ENCODE measurements around the gene ICE2. TPM values are rescaled to one million over a fixed set of nuclear protein-coding genes. Genes with fewer than 3 reads are reported as not detected.

ICE2 gene
- total and polyA plus RNA-seq, 2 experiments from 2014 or later = 64.2 to 64.3 TPM

- 0 out of 2 replicates have a peak, but pooled peaks cover 2% of the 10 kb centered on the region for H4K20me1 ChIP-seq (replicated peaks; ENCODE audit: insufficient read depth)
- Mint-ChIP-seq H3K4me1 (no peaks in the 10 kb centered on the region), H3K36me3 (ENCODE audit: low read depth) (peaks cover 36% of the 10 kb centered on the region; the same call in 2 of the 3 replicates), H3K27ac (no peak overlapping the region), H3K4me3 (no peak overlapping the region), H3K9me3 (no peaks in the 10 kb centered on the region), H3K27me3 (ENCODE audit: insufficient read depth, low read depth, poor library complexity) (no peaks in the 10 kb centered on the region)
- no peak for DNase-seq (ENCODE audit: low spot score)
- H3K79me2 ChIP-seq (replicated peaks; ENCODE audit: insufficient read depth) = no peaks in the 10 kb centered on the region
- ATAC-seq = no peak
- H3K4me3 ChIP-seq = no peak overlapping the region
- H3K36me3 ChIP-seq (ENCODE audit: insufficient read depth) = peaks cover 20% of the 10 kb centered on the region; the same call in 1 of the 2 replicates
- H3K4me2 ChIP-seq = no peak overlapping the region
- no peak overlapping the region for H3K27ac ChIP-seq (ENCODE audit: low read depth)
- no peaks in the 10 kb centered on the region for H3F3A ChIP-seq (replicated peaks; ENCODE audit: low read depth)
- no peaks in the 10 kb centered on the region for H3K27me3 ChIP-seq (ENCODE audit: insufficient read depth)
- no peak for TF ChIP-seq ZNF462 (CRISPR knock-in tag; IDR thresholded peaks at IDR 0.05)
- no peak for TF ChIP-seq ZNF114 (CRISPR knock-in tag; IDR thresholded peaks at IDR 0.05)
- TF ChIP-seq POLR2AphosphoS5 (IDR thresholded peaks at IDR 0.05; ENCODE audit: low read depth) = no peak
- no peak for TF ChIP-seq ZNF331 (CRISPR knock-in tag; IDR thresholded peaks at IDR 0.05; ENCODE audit: low read depth)
- no peak for TF ChIP-seq EZH2phosphoT487 (IDR thresholded peaks at IDR 0.05; ENCODE audit: unreplicated experiment)
- TF ChIP-seq EZH2 (IDR thresholded peaks at IDR 0.05; ENCODE audit: low read depth, unreplicated experiment) = no peak
- H3K4me1 ChIP-seq (ENCODE audit: insufficient read depth) = no peaks in the 10 kb centered on the region
- no peaks in the 10 kb centered on the region for H3K9me2 ChIP-seq (ENCODE audit: insufficient read depth)
- H2AFZ ChIP-seq = no peak overlapping the region
Observed at GRCh38 chr15:60448668-60449360, 30.1 kb downstream of the ICE2 start.

All from GM23338 (cell line).